Suprapubic skin (tissue), 4 donors: ENCODE results near the gene MON1A.

Source experiments
- CTCF ChIP-seq, 2 donors: fragments of 200-600 bp in 1 of 2; fragments of 450-650 bp in 1 of 2; sonication (generic) in 1 of 2; IDR thresholded peaks; one replicate each; pipeline ENCODE4 v1.5.1; 2016 to 2019; ENCODE audit warnings: antibody characterized with exemption in 2 of 2, mild to moderate bottlenecking in 1 of 2, moderate library complexity in 1 of 2
- POLR2A ChIP-seq, 2 donors: fragments of 450-650 bp; IDR thresholded peaks; one replicate each; pipeline ENCODE4 v1.6.1; 2017; ENCODE audit warnings: antibody characterized with exemption in 2 of 2, mild to moderate bottlenecking in 2 of 2, moderate library complexity in 2 of 2
- POLR2AphosphoS5 ChIP-seq, 3 donors: sonication (generic); formaldehyde crosslinking; IDR thresholded peaks; one replicate each; pipeline ENCODE4 v1.6.1; 2017; ENCODE audit warnings: antibody characterized with exemption in 3 of 3

GRCh38 chr3:49902511-49903345, 26.9 kb downstream of the MON1A start:
- TF ChIP-seq POLR2A (IDR thresholded peaks at IDR 0.05) (no peak), CTCF (IDR thresholded peaks at IDR 0.05) (no peak), POLR2AphosphoS5 (IDR thresholded peaks at IDR 0.05) (no peak)
